Endothelial cell of umbilical vein (primary cell): Measurements from ENCODE around the gene CIITA. TPM values are rescaled to one million over a fixed set of nuclear protein-coding genes. Genes with fewer than 3 reads are reported as not detected.

Source experiments
- BruUV-seq: library from RNA; stranded (reverse); fragments of 400-500 nt; replicated peaks from 2 replicates; lab custom pipeline; 2021; lab: Mats Ljungman, UMichigan
- CTCF ChIA-PET: fragments of 300-600, 350-600 bp; sonication (Branson Sonifier 250); formaldehyde crosslinking; loops from one replicate; lab custom pipeline; 2021; ENCODE audit warnings: antibody characterized with exemption, inconsistent platforms; lab: Charles Lee
- POLR2A ChIA-PET: fragments of 300-600, 350-600 bp; sonication (Branson Sonifier 250); formaldehyde crosslinking; loops from one replicate; lab custom pipeline; 2021; ENCODE audit warnings: antibody characterized with exemption, inconsistent platforms; lab: Charles Lee
- DNase-seq: peaks from one replicate; pipeline ENCODE4 v3.0.0-alpha.2; 2011; ENCODE audit warnings: low read depth, low spot score
- FAIRE-seq: peaks from 2 replicates; lab custom pipeline; 2011; peaks lifted over from hg19 to GRCh38; lab: Jason Lieb, UNC
- H2AFZ ChIP-seq: 2 replicates; pipeline ENCODE4 v1.6.0; 2012; ENCODE audit warnings: low read depth, low read length, control low read depth, inconsistent platforms
- H3K27ac ChIP-seq: 2 replicates; pipeline ENCODE4 v1.5.1; 2011; ENCODE audit warnings: low read depth, mild to moderate bottlenecking, control low read depth, low read length, moderate library complexity; ENCODE audit not compliant: insufficient read depth
- H3K27me3 ChIP-seq, 2 experiments: 2 replicates each; pipeline versions ENCODE4 v1.6.0 to v1.6.1; 2011; ENCODE audit warnings: low read length in 2 of 2, mixed read lengths in 1 of 2; ENCODE audit not compliant: control insufficient read depth in 2 of 2, insufficient read depth in 2 of 2
- H3K36me3 ChIP-seq, 2 experiments: 2 replicates in 1 of 2; 3 replicates in 1 of 2; pipeline ENCODE4 v1.5.1; 2011; ENCODE audit warnings: low read length in 2 of 2, mild to moderate bottlenecking in 1 of 2, moderate library complexity in 1 of 2; ENCODE audit not compliant: control insufficient read depth in 2 of 2, insufficient read depth in 2 of 2; ENCODE audit errors: extremely low read depth in 1 of 2
- H3K4me1 ChIP-seq: 3 replicates; pipeline ENCODE4 v1.5.1; 2011; ENCODE audit warnings: mild to moderate bottlenecking, low read length; ENCODE audit not compliant: control insufficient read depth, insufficient read depth; ENCODE audit errors: extremely low read depth
- H3K4me2 ChIP-seq: 2 replicates; pipeline ENCODE4 v1.6.1; 2011; ENCODE audit warnings: low read length, control low read depth, mixed read lengths; ENCODE audit not compliant: insufficient read depth
- H3K4me3 ChIP-seq, 3 experiments: fragments of 200-600 bp in 1 of 3; sonication (generic), shearing (Covaris generic) in 1 of 3; replicated peaks in 1 of 3; 2 replicates each; pipeline ENCODE4 v1.5.1; 2011 to 2016; ENCODE audit warnings: control low read depth in 3 of 3, low read length in 3 of 3, mild to moderate bottlenecking in 2 of 3, inconsistent platforms in 1 of 3, low read depth in 1 of 3, moderate library complexity in 1 of 3; ENCODE audit not compliant: insufficient read depth in 1 of 3
- H3K79me2 ChIP-seq: 2 replicates; pipeline ENCODE4 v1.6.0; 2012; ENCODE audit warnings: low read length, inconsistent platforms; ENCODE audit not compliant: control insufficient read depth, insufficient read depth
- H3K9ac ChIP-seq: replicated peaks from 2 replicates; pipeline ENCODE3; 2011; ENCODE audit warnings: low read length, control low read depth; ENCODE audit not compliant: insufficient read depth; ENCODE audit errors: extremely low read depth
- H3K9me1 ChIP-seq: replicated peaks from 3 replicates; pipeline ENCODE4 v1.6.0; 2011; ENCODE audit warnings: mild to moderate bottlenecking, low read length; ENCODE audit not compliant: control insufficient read depth, insufficient read depth; ENCODE audit errors: extremely low read depth
- H3K9me3 ChIP-seq: replicated peaks from 2 replicates; pipeline ENCODE4 v1.5.1; 2012; ENCODE audit warnings: low read length, inconsistent platforms; ENCODE audit not compliant: control insufficient read depth, insufficient read depth
- H4K20me1 ChIP-seq: replicated peaks from 2 replicates; pipeline ENCODE3; 2011; ENCODE audit warnings: mild to moderate bottlenecking, low read length; ENCODE audit not compliant: control insufficient read depth, insufficient read depth; ENCODE audit errors: extremely low read depth
- EZH2 ChIP-seq: IDR thresholded peaks from 2 replicates; pipeline ENCODE4 v1.6.1; 2012; ENCODE audit warnings: borderline replicate concordance, low read depth, mild to moderate bottlenecking, moderate library complexity, low read length, inconsistent platforms; ENCODE audit not compliant: severe bottlenecking
- FOS ChIP-seq: IDR thresholded peaks from 2 replicates; pipeline ENCODE4 v1.6.1; 2011; ENCODE audit warnings: mild to moderate bottlenecking, low read length, moderate library complexity, borderline replicate concordance; ENCODE audit not compliant: insufficient read depth
- GATA2 ChIP-seq: IDR thresholded peaks from 2 replicates; pipeline ENCODE4 v1.7.0; 2011; ENCODE audit warnings: low read depth, mild to moderate bottlenecking, moderate library complexity, mixed read lengths, low read length; ENCODE audit not compliant: insufficient read length, insufficient read depth
- JUN ChIP-seq: IDR thresholded peaks from 2 replicates; pipeline ENCODE4 v1.6.1; 2011; ENCODE audit warnings: borderline replicate concordance, low read depth; ENCODE audit not compliant: insufficient read length, insufficient read depth
- MYC ChIP-seq: IDR thresholded peaks from one replicate; pipeline ENCODE4 v1.6.1; 2011; ENCODE audit warnings: mild to moderate bottlenecking, low read depth, low read length
- POLR2A ChIP-seq: IDR thresholded peaks from 2 replicates; pipeline ENCODE4 v1.6.1; 2012; ENCODE audit warnings: low read depth, mild to moderate bottlenecking, control low read depth, low read length
- POLR2AphosphoS5 ChIP-seq: IDR thresholded peaks from 2 replicates; pipeline ENCODE4 v1.6.1; 2012; ENCODE audit warnings: low read depth, mild to moderate bottlenecking, control low read depth, low read length, moderate library complexity; ENCODE audit not compliant: insufficient read depth
- dilution Hi-C: fragments of 300-500 bp; cut with MboI; formaldehyde crosslinking; loops from one replicate; pipeline ENCODE4 v1.15.0; 2019; ENCODE audit warnings: low sequenced_read_pairs; ENCODE audit not compliant: extremely low pct_ligation_motif_present
- intact Hi-C: fragments of 100-400 bp; cut with micrococcal nuclease; formaldehyde crosslinking; loops from one replicate; pipeline ENCODE4 v1.10.0; 2022
- polyA plus RNA-seq, 4 experiments: library from polyadenylated mRNA; depleted of rRNA in 3 of 4; stranded (reverse) in 3 of 4; unstranded in 1 of 4; fragments of >200 nt; gene quantifications; 2 replicates each; pipeline versions ENCODE4 v1.2.1 to v1.2.3, GENCODE V29; 2011 to 2012; ENCODE audit warnings: missing spikeins in 1 of 4
- total RNA-seq: library from RNA; stranded (reverse); gene quantifications from 2 replicates; pipeline ENCODE4 v1.2.3, GENCODE V29; 2021
- TF ChIP-seq, protein P1 (sequence below): IDR thresholded peaks from 2 replicates; pipeline ENCODE4 v1.6.1; 2011; ENCODE audit not compliant: insufficient read depth, insufficient read length
- TF ChIP-seq, protein P2 (sequence below), 2 donors: IDR thresholded peaks; 1 replicate in 1 of 2; 2 replicates in 1 of 2; pipeline ENCODE4 v1.5.1; 2011; ENCODE audit warnings: low read length in 2 of 2, mild to moderate bottlenecking in 2 of 2, moderate library complexity in 2 of 2, control low read depth in 1 of 2, inconsistent platforms in 1 of 2, low read depth in 1 of 2; ENCODE audit not compliant: insufficient read depth in 1 of 2; ENCODE audit errors: extremely low read depth in 1 of 2

CIITA gene
- total and polyA plus RNA-seq, 2 donors (not counting 3 experiments of a cell fraction or from before 2014, with no cell fraction given), result not detected

DNA sequence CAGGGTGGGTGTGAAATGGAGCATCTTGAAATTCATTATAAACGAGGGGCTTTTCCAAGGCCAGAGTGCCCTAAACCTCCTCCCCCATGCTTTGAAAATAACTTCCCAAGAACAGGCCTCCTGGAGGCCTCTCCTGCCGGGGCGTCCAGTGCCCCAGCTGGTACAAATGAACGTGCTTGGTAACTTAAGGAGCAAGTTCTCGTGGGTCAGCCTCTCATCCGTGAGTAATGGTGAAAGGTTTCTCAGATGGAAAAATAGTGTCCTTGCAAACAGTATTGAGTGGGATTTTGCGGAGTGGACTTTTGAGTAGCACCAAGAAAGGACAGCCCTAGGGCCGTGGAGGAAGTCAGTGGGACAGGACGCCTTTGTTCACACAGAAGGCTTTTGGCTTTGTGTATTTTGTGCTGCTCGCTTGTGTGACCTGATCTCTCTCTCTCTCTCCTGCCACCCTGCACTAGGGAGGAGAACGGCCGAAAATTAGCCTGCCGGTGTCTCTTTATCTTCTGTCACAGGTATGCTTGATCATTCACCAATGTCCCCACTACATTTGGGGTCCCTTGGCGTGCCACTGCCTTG is 102.0 kb downstream of the CIITA start:
- intact Hi-C loops (no loop called here), dilution Hi-C loops (no loop called here)
- peaks cover 0 to 5% of the 10 kb centered on the region in 2 experiments for H3K36me3 ChIP-seq

More for the DNA sequence above, 102.0 kb downstream of the CIITA start:
- BruUV-seq, result no TSS peak
- Histone ChIP-seq H3K4me1 (peaks cover 13% of the 10 kb centered on the region), H3K27ac (no peak overlapping the region), H3K9ac (no peak overlapping the region), H3K9me3 (no peaks in the 10 kb centered on the region), H3K4me3 (no peak overlapping the region), H3K4me2 (no peak overlapping the region), H3K9me1 (no peaks in the 10 kb centered on the region), H3K27me3 (no peaks in the 10 kb centered on the region), H2AFZ (no peak overlapping the region), H3K79me2 (no peaks in the 10 kb centered on the region), H4K20me1 (no peaks in the 10 kb centered on the region)
- FAIRE-seq, result no peak
- ChIA-PET POLR2A (no interaction called here), CTCF (interaction anchor here (1.2 to 1.3 kb wide), 2 partner anchors 15 to 276 kb away, joined by 3 read pairs; no protein-coding TSS in a partner anchor)
- TF ChIP-seq, protein P1, sequence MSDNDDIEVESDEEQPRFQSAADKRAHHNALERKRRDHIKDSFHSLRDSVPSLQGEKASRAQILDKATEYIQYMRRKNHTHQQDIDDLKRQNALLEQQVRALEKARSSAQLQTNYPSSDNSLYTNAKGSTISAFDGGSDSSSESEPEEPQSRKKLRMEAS, result no peak
- TF ChIP-seq POLR2AphosphoS5 (no peak), GATA2 (no peak), JUN (no peak), MYC (no peak), POLR2A (no peak), FOS (no peak), EZH2 (no peak)
- TF ChIP-seq, protein P2, sequence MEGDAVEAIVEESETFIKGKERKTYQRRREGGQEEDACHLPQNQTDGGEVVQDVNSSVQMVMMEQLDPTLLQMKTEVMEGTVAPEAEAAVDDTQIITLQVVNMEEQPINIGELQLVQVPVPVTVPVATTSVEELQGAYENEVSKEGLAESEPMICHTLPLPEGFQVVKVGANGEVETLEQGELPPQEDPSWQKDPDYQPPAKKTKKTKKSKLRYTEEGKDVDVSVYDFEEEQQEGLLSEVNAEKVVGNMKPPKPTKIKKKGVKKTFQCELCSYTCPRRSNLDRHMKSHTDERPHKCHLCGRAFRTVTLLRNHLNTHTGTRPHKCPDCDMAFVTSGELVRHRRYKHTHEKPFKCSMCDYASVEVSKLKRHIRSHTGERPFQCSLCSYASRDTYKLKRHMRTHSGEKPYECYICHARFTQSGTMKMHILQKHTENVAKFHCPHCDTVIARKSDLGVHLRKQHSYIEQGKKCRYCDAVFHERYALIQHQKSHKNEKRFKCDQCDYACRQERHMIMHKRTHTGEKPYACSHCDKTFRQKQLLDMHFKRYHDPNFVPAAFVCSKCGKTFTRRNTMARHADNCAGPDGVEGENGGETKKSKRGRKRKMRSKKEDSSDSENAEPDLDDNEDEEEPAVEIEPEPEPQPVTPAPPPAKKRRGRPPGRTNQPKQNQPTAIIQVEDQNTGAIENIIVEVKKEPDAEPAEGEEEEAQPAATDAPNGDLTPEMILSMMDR (IDR thresholded peaks at IDR 0.05; ENCODE audit: extremely low read depth in 1 of 2, insufficient read depth in 1 of 2, low read depth in 1 of 2, low read length in 2 of 2), result no peak
- DNase-seq, result no peak
